GM12878 (cell line): ENCODE data around the gene SLC26A1.

Experiments
- CBX5 ChIP-seq: sonication (generic); IDR thresholded peaks from 2 replicates; pipeline ENCODE4 v1.6.1; 2016; ENCODE audit warnings: low read depth, moderate library complexity, mild to moderate bottlenecking, inconsistent platforms
- CTCF ChIP-seq, 3 experiments: IDR thresholded peaks in 2 of 3; conservative IDR thresholded peaks in 1 of 3; 2 replicates each; pipeline ENCODE4 v1.5.1; 2011; ENCODE audit warnings: low read depth in 3 of 3, low read length in 3 of 3, mild to moderate bottlenecking in 3 of 3, control low read depth in 2 of 3, moderate library complexity in 2 of 3, inconsistent platforms in 1 of 3, mixed read lengths in 1 of 3; ENCODE audit not compliant: control insufficient read depth in 2 of 3, insufficient read depth in 1 of 3; ENCODE audit errors: extremely low read depth in 1 of 3
- DPF2 ChIP-seq: fragments of 450-650 bp; IDR thresholded peaks from 2 replicates; pipeline ENCODE4 v1.6.1; 2017; ENCODE audit warnings: mild to moderate bottlenecking
- EGR1 ChIP-seq, 2 experiments: IDR thresholded peaks; 1 replicate in 1 of 2; 2 replicates in 1 of 2; pipeline ENCODE4 v1.6.1; 2011 to 2012; ENCODE audit warnings: low read depth in 2 of 2, low read length in 2 of 2, borderline replicate concordance in 1 of 2, mild to moderate bottlenecking in 1 of 2, moderate library complexity in 1 of 2
- MEF2A ChIP-seq: IDR thresholded peaks from 2 replicates; pipeline ENCODE4 v1.6.1; 2011; ENCODE audit warnings: low read depth, mild to moderate bottlenecking, low read length, moderate library complexity; ENCODE audit not compliant: insufficient read depth
- MYC ChIP-seq: IDR thresholded peaks from 2 replicates; pipeline ENCODE4 v1.6.1; 2011; ENCODE audit warnings: mild to moderate bottlenecking, low read length, moderate library complexity, inconsistent platforms; ENCODE audit not compliant: insufficient read depth, insufficient replicate concordance, insufficient read length, severe bottlenecking
- NRF1 ChIP-seq: conservative IDR thresholded peaks from 2 replicates; pipeline ENCODE4 v1.6.1; 2011; ENCODE audit warnings: mild to moderate bottlenecking, low read depth, low read length, improper control_type of control experiment
- POLR2AphosphoS5 ChIP-seq: IDR thresholded peaks from 2 replicates; pipeline ENCODE4 v1.6.1; 2011; ENCODE audit warnings: mild to moderate bottlenecking, low read length, inconsistent platforms
- SMAD1 ChIP-seq: fragments of 450-650 bp; IDR thresholded peaks from 2 replicates; pipeline ENCODE4 v1.6.1; 2018; ENCODE audit warnings: mild to moderate bottlenecking, low read depth; ENCODE audit not compliant: partially characterized antibody
- SREBF2 ChIP-seq: IDR thresholded peaks from 2 replicates; pipeline ENCODE4 v1.6.1; 2012; ENCODE audit warnings: mild to moderate bottlenecking, low read length
- ZNF384 ChIP-seq: IDR thresholded peaks from 2 replicates; pipeline ENCODE4 v1.6.1; 2012; ENCODE audit warnings: low read depth, mild to moderate bottlenecking, low read length, improper control_type of control experiment, borderline replicate concordance
- TF ChIP-seq, protein P1 (sequence below): IDR thresholded peaks from 2 replicates; pipeline ENCODE4 v1.6.1; 2011; ENCODE audit warnings: borderline replicate concordance, low read depth, mild to moderate bottlenecking, moderate library complexity, mixed read lengths, low read length; ENCODE audit not compliant: insufficient read depth; ENCODE audit errors: extremely low read length
- TF ChIP-seq, protein P2 (sequence below): IDR thresholded peaks from 2 replicates; pipeline ENCODE4 v1.6.1; 2012; ENCODE audit warnings: mild to moderate bottlenecking, low read depth, low read length

GRCh38 chr4:1015179-1015578 is 22.0 kb upstream of the SLC26A1 start:
- TF ChIP-seq MEF2A (no peak), NRF1 (no peak), MYC (no peak), SMAD1 (no peak), CTCF (IDR thresholded peaks at IDR 0.05 in 2 of 3, conservative IDR thresholded peaks at IDR 0.05 in 1 of 3; ENCODE audit: control insufficient read depth in 2 of 3, extremely low read depth in 1 of 3, insufficient read depth in 1 of 3, low read depth in 3 of 3, low read length in 3 of 3) (peak in 1 of 3 experiments; percentile 27; a peak in 1 of 6 replicates), EGR1 (IDR thresholded peaks at IDR 0.05; ENCODE audit: borderline replicate concordance in 1 of 2, low read depth in 2 of 2, low read length in 2 of 2) (no peak), SREBF2 (no peak), DPF2 (no peak), ZNF384 (no peak), CBX5 (no peak), POLR2AphosphoS5 (no peak)
- TF ChIP-seq, protein P1, sequence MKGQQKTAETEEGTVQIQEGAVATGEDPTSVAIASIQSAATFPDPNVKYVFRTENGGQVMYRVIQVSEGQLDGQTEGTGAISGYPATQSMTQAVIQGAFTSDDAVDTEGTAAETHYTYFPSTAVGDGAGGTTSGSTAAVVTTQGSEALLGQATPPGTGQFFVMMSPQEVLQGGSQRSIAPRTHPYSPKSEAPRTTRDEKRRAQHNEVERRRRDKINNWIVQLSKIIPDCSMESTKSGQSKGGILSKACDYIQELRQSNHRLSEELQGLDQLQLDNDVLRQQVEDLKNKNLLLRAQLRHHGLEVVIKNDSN = no peak
- TF ChIP-seq, protein P2, sequence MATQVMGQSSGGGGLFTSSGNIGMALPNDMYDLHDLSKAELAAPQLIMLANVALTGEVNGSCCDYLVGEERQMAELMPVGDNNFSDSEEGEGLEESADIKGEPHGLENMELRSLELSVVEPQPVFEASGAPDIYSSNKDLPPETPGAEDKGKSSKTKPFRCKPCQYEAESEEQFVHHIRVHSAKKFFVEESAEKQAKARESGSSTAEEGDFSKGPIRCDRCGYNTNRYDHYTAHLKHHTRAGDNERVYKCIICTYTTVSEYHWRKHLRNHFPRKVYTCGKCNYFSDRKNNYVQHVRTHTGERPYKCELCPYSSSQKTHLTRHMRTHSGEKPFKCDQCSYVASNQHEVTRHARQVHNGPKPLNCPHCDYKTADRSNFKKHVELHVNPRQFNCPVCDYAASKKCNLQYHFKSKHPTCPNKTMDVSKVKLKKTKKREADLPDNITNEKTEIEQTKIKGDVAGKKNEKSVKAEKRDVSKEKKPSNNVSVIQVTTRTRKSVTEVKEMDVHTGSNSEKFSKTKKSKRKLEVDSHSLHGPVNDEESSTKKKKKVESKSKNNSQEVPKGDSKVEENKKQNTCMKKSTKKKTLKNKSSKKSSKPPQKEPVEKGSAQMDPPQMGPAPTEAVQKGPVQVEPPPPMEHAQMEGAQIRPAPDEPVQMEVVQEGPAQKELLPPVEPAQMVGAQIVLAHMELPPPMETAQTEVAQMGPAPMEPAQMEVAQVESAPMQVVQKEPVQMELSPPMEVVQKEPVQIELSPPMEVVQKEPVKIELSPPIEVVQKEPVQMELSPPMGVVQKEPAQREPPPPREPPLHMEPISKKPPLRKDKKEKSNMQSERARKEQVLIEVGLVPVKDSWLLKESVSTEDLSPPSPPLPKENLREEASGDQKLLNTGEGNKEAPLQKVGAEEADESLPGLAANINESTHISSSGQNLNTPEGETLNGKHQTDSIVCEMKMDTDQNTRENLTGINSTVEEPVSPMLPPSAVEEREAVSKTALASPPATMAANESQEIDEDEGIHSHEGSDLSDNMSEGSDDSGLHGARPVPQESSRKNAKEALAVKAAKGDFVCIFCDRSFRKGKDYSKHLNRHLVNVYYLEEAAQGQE = no peak
